ENCODE data around the gene SPINK13.

SPINK13 gene

DNA sequence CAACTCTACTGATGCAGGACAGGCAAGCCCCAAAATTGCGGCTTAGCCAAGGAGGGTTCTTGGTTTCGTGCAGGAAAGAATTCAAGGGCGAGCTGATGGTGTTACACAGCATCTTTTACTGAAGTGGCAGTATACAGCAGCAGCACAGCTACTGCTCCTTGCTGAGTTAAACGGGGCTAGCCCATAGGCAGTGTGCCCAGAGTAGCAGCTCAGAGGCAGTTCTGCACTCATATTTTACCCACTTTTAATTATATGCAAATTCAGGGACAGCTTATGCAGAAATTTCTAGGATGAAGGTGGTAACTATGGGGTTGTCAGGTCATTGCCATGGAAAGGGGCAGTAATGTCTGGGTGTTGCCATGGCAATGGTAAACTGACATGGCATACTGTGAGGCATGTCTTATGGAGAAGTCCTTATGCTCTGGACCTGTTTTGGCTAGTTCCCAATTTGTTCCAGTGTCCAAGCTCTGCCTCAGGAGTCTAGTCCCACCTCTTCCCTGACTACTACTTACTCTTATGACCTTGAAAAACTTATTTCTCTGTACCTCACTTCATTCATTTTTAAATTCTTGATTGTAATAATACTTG is 64.8 kb downstream of the SPINK13 start:
- DNase-seq, result no peak
- H3K27ac ChIP-seq (ENCODE audit: low read length), result no peak overlapping the region
- no peaks in the 10 kb centered on the region for H3K79me2 ChIP-seq (ENCODE audit: low read length)
- H3K4me1 ChIP-seq (ENCODE audit: low read length), result peaks cover 7% of the 10 kb centered on the region; the same call in 1 of the 2 replicates
- H3K4me2 ChIP-seq (ENCODE audit: low read depth, low read length), result no peak overlapping the region
- no peaks in the 10 kb centered on the region for H3K9me2 ChIP-seq (replicated peaks; ENCODE audit: insufficient read depth, low read length)
- no peaks in the 10 kb centered on the region for H4K20me1 ChIP-seq (ENCODE audit: insufficient read depth, low read length)
- no peak overlapping the region for H2AFZ ChIP-seq (ENCODE audit: low read length)
- no peaks in the 10 kb centered on the region for H3K9me3 ChIP-seq (replicated peaks; ENCODE audit: insufficient read depth, low read length)
- H3K9ac ChIP-seq (ENCODE audit: low read length), result no peak overlapping the region
- no peaks in the 10 kb centered on the region for H3F3A ChIP-seq (ENCODE audit: insufficient read depth, low read length)
- no peak overlapping the region for H3K4me3 ChIP-seq (ENCODE audit: low read length)
- no peaks in the 10 kb centered on the region for H3K27me3 ChIP-seq (replicated peaks; ENCODE audit: insufficient read depth, low read length)
- no peaks in the 10 kb centered on the region for H3K36me3 ChIP-seq (replicated peaks; ENCODE audit: insufficient read depth, low read length)
- TF ChIP-seq, protein P1, sequence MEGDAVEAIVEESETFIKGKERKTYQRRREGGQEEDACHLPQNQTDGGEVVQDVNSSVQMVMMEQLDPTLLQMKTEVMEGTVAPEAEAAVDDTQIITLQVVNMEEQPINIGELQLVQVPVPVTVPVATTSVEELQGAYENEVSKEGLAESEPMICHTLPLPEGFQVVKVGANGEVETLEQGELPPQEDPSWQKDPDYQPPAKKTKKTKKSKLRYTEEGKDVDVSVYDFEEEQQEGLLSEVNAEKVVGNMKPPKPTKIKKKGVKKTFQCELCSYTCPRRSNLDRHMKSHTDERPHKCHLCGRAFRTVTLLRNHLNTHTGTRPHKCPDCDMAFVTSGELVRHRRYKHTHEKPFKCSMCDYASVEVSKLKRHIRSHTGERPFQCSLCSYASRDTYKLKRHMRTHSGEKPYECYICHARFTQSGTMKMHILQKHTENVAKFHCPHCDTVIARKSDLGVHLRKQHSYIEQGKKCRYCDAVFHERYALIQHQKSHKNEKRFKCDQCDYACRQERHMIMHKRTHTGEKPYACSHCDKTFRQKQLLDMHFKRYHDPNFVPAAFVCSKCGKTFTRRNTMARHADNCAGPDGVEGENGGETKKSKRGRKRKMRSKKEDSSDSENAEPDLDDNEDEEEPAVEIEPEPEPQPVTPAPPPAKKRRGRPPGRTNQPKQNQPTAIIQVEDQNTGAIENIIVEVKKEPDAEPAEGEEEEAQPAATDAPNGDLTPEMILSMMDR (IDR thresholded peaks at IDR 0.05; ENCODE audit: low read length), result no peak
- TF ChIP-seq EZH2 (optimal IDR thresholded peaks at IDR 0.05; ENCODE audit: low read depth, low read length) (no peak), EZH2phosphoT487 (IDR thresholded peaks at IDR 0.05; ENCODE audit: low read length) (no peak)

DNA sequence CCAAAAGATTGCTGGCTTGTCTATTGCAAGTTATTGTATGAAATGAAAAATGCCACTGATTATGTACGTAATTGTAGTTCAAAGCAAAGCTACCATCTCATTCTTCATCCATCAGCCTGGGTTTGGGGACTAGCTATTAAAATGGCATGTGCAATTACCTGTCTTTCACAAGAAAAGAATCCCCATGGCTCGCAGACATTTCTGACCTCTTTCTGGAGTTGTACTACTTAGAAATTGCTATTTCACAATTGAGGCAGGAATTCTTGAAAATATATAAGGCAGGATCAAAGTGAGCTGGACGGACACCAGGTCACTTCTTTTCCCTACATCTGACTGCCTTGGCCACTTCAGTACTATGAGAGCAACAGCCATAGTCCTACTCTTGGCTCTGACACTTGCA is 66.7 kb downstream of the SPINK13 start, which contains the start of gene SPINK9:
Gene SPINK9 (plus strand): TSS at position 301 of the 400 bp plus-strand sequence. CDS start 55 bp downstream, at position 356.
- TF ChIP-seq EZH2phosphoT487 (IDR thresholded peaks at IDR 0.05; ENCODE audit: low read length) (no peak), EZH2 (optimal IDR thresholded peaks at IDR 0.05; ENCODE audit: low read depth, low read length) (no peak)
- TF ChIP-seq, protein P1 (IDR thresholded peaks at IDR 0.05; ENCODE audit: low read length), result no peak
- Histone ChIP-seq H4K20me1 (ENCODE audit: insufficient read depth, low read length) (no peaks in the 10 kb centered on the region), H3K27me3 (replicated peaks; ENCODE audit: insufficient read depth, low read length) (no peaks in the 10 kb centered on the region), H3K9me2 (replicated peaks; ENCODE audit: insufficient read depth, low read length) (no peaks in the 10 kb centered on the region), H3F3A (ENCODE audit: insufficient read depth, low read length) (no peaks in the 10 kb centered on the region), H3K9ac (ENCODE audit: low read length) (no peak within 1 kb of the TSS), H2AFZ (ENCODE audit: low read length) (no peak within 1 kb of the TSS), H3K4me1 (ENCODE audit: low read length) (peaks cover 7% of the 10 kb centered on the region; the same call in 1 of the 2 replicates), H3K4me2 (ENCODE audit: low read depth, low read length) (no peak within 1 kb of the TSS), H3K4me3 (ENCODE audit: low read length) (no peak within 1 kb of the TSS), H3K27ac (ENCODE audit: low read length) (no peak within 1 kb of the TSS), H3K9me3 (replicated peaks; ENCODE audit: insufficient read depth, low read length) (no peaks in the 10 kb centered on the region), H3K79me2 (ENCODE audit: low read length) (no peaks in the 10 kb centered on the region), H3K36me3 (replicated peaks; ENCODE audit: insufficient read depth, low read length) (no peaks in the 10 kb centered on the region)
- DNase-seq, result no peak

Data from MM.1S (cell line).